GM23248 (cell line): ENCODE results near the gene MEIS2. TPM values are rescaled to one million over a fixed set of nuclear protein-coding genes. Genes with fewer than 3 reads are reported as not detected.

ENCODE experiments used
- DNase-seq: peaks from one replicate; pipeline ENCODE4 v3.0.0-alpha.2; 2015
- H2AFZ ChIP-seq: fragments of 200-600 bp; sonication (generic); 2 replicates; pipeline ENCODE4 v1.6.1; 2016; ENCODE audit warnings: antibody characterized with exemption
- H3F3A ChIP-seq: fragments of 200-600 bp; sonication (generic); 2 replicates; pipeline ENCODE4 v1.6.1; 2016; ENCODE audit warnings: mild to moderate bottlenecking, antibody characterized with exemption, mixed run types; ENCODE audit not compliant: insufficient read depth
- H3K27ac ChIP-seq: fragments of 200-600 bp; sonication (generic); 2 replicates; pipeline ENCODE4 v1.5.1; 2016; ENCODE audit warnings: mild to moderate bottlenecking
- H3K27me3 ChIP-seq: fragments of 200-600 bp; sonication (generic); replicated peaks from 2 replicates; pipeline ENCODE4 v1.6.1; 2016; ENCODE audit warnings: mild to moderate bottlenecking; ENCODE audit not compliant: insufficient read depth
- H3K36me3 ChIP-seq: fragments of 200-600 bp; sonication (generic); 2 replicates; pipeline ENCODE4 v1.6.1; 2016; ENCODE audit warnings: low read depth, mild to moderate bottlenecking
- H3K4me1 ChIP-seq: fragments of 200-600 bp; sonication (generic); 2 replicates; pipeline ENCODE4 v1.6.1; 2016; ENCODE audit warnings: mild to moderate bottlenecking; ENCODE audit not compliant: insufficient read depth
- H3K4me2 ChIP-seq: fragments of 200-600 bp; sonication (generic); one replicate; pipeline ENCODE4 v1.6.1; 2016; ENCODE audit warnings: mild to moderate bottlenecking; ENCODE audit not compliant: unreplicated experiment
- H3K4me3 ChIP-seq: fragments of 200-600 bp; sonication (generic); 2 replicates; pipeline ENCODE4 v1.5.1; 2016; ENCODE audit warnings: mild to moderate bottlenecking
- H3K79me2 ChIP-seq: fragments of 200-600 bp; sonication (generic); 2 replicates; pipeline ENCODE4 v1.6.1; 2016; ENCODE audit warnings: mild to moderate bottlenecking; ENCODE audit not compliant: insufficient read depth
- H3K9ac ChIP-seq: fragments of 200-600 bp; sonication (generic); 2 replicates; pipeline ENCODE4 v1.6.1; 2016; ENCODE audit warnings: mild to moderate bottlenecking
- H3K9me2 ChIP-seq: fragments of 200-600 bp; sonication (generic); 2 replicates; pipeline ENCODE4 v1.6.1; 2016; ENCODE audit warnings: mixed run types, mild to moderate bottlenecking, moderate library complexity; ENCODE audit not compliant: insufficient read depth
- H3K9me3 ChIP-seq: fragments of 200-600 bp; sonication (generic); one replicate; pipeline ENCODE4 v1.6.1; 2017; ENCODE audit warnings: low read depth
- H4K20me1 ChIP-seq: fragments of 200-600 bp; sonication (generic); 2 replicates; pipeline ENCODE4 v1.6.0; 2016; ENCODE audit not compliant: insufficient read depth
- EZH2 ChIP-seq: fragments of 200-600 bp; sonication (generic); IDR thresholded peaks from 2 replicates; pipeline ENCODE4 v1.6.1; 2018; ENCODE audit warnings: antibody characterized with exemption, mild to moderate bottlenecking; ENCODE audit not compliant: insufficient read depth, poor library complexity, severe bottlenecking
- EZH2phosphoT487 ChIP-seq: fragments of 200-600 bp; sonication (generic); IDR thresholded peaks from 2 replicates; pipeline ENCODE4 v1.6.1; 2018; ENCODE audit warnings: antibody characterized with exemption, moderate library complexity, mild to moderate bottlenecking, low read depth; ENCODE audit not compliant: insufficient read depth
- WGBS, 2 experiments: methylation state at CpG; one replicate each; pipeline ENCODE4 v1.1.6; 2015 to 2017; ENCODE audit warnings: low lambda C conversion rate in 2 of 2, low coverage in 1 of 2; ENCODE audit errors: missing lambda C conversion rate in 2 of 2; 5-methylcytosine and 5-hydroxymethylcytosine counted together
- in situ Hi-C: fragments of 300-500 bp; cut with MboI; formaldehyde crosslinking; loops from 2 replicates; pipeline ENCODE4 v1.15.0; 2020
- polyA plus RNA-seq: library from polyadenylated mRNA; unstranded; fragments of >200 nt; fragmentation: Nextera tagmentation; extraction: Ambion mirVana; gene quantifications from 2 replicates; pipeline ENCODE4 v1.2.1, GENCODE V29; 2016
- total RNA-seq: library from RNA; depleted of rRNA; stranded (reverse); fragments of >200 nt; shearing (Covaris generic); gene quantifications from 2 replicates; pipeline ENCODE4 v1.2.3, GENCODE V29; 2014

Gene MEIS2
- total and polyA plus RNA-seq, 2 experiments from 2014 or later: 23.7 to 24.1 TPM

- WGBS, 2 experiments: 89 to 100% methylated on average over 1 of the region's 1 CpG
- DNase-seq: peak; percentile 36
Measured at GRCh38 chr15:36954486-36954885, 145.9 kb downstream of the MEIS2 start.

GRCh38 chr15:36953346-36953745 lies 147.0 kb downstream of the MEIS2 start:
- no peaks in the 10 kb centered on the region for H3K79me2 ChIP-seq
- no peak for DNase-seq
- H3K27me3 ChIP-seq: no peaks in the 10 kb centered on the region
- H3K9me3 ChIP-seq: no peaks in the 10 kb centered on the region
- H3K4me3 ChIP-seq: no peak overlapping the region
- H3K4me2 ChIP-seq: no peak overlapping the region
- H3K4me1 ChIP-seq: peaks cover 10% of the 10 kb centered on the region
- no peaks in the 10 kb centered on the region for H3K9me2 ChIP-seq
- no peak overlapping the region for H3K27ac ChIP-seq
- in situ Hi-C loops: no loop called here
- WGBS, 2 experiments: 64 to 65% methylated on average over 3 of the region's 3 CpGs
- no peak overlapping the region for H3K9ac ChIP-seq
- 0 out of 2 replicates have a peak, but pooled peaks cover 4% of the 10 kb centered on the region for H4K20me1 ChIP-seq
- TF ChIP-seq EZH2 (no peak), EZH2phosphoT487 (no peak)
- peaks cover 10% of the 10 kb centered on the region for H3K36me3 ChIP-seq
- peaks cover 20% of the 10 kb centered on the region for H3F3A ChIP-seq
- no peak overlapping the region for H2AFZ ChIP-seq

More at GRCh38 chr15:36954486-36954885, 145.9 kb downstream of the MEIS2 start:
- Histone ChIP-seq H3K9ac (no peak overlapping the region), H3K4me1 (peaks cover 16% of the 10 kb centered on the region), H3K27me3 (no peaks in the 10 kb centered on the region), H3K9me2 (no peaks in the 10 kb centered on the region), H3K4me2 (no peak overlapping the region), H3K79me2 (no peaks in the 10 kb centered on the region), H2AFZ (no peak overlapping the region), H3K27ac (no peak overlapping the region), H4K20me1 (peaks cover 9% of the 10 kb centered on the region; the same call in 1 of the 2 replicates), H3K4me3 (no peak overlapping the region), H3K36me3 (no peaks in the 10 kb centered on the region), H3K9me3 (no peaks in the 10 kb centered on the region), H3F3A (peaks cover 23% of the 10 kb centered on the region)
- TF ChIP-seq EZH2phosphoT487 (no peak), EZH2 (no peak)
- in situ Hi-C loops: no loop called here

GRCh38 chr15:36951731-36952247 lies 148.6 kb downstream of the MEIS2 start:
- H3K27me3 ChIP-seq: no peaks in the 10 kb centered on the region
- H4K20me1 ChIP-seq: 0 out of 2 replicates have a peak, but pooled peaks cover 4% of the 10 kb centered on the region
- peaks cover 10% of the 10 kb centered on the region for H3K4me1 ChIP-seq
- H2AFZ ChIP-seq: no peak overlapping the region
- peaks cover 23% of the 10 kb centered on the region for H3K36me3 ChIP-seq
- no peak overlapping the region for H3K4me3 ChIP-seq
- no peaks in the 10 kb centered on the region for H3K9me2 ChIP-seq
- peak overlapping the region; percentile 34 for H3K4me2 ChIP-seq
- no peak for TF ChIP-seq EZH2
- 0 out of 2 replicates have a peak, but pooled peaks have one; percentile 13 for TF ChIP-seq EZH2phosphoT487
- in situ Hi-C loops: no loop called here
- H3K27ac ChIP-seq: peak overlapping the region; percentile 40
- H3K9me3 ChIP-seq: no peaks in the 10 kb centered on the region
- peaks cover 20% of the 10 kb centered on the region for H3F3A ChIP-seq
- peak; percentile 85 for DNase-seq
- H3K9ac ChIP-seq: no peak overlapping the region
- H3K79me2 ChIP-seq: no peaks in the 10 kb centered on the region
- WGBS, 2 experiments: 14 to 15% methylated on average over 6 of the region's 6 CpGs

GRCh38 chr15:36950371-36950770 lies 150.0 kb downstream of the MEIS2 start:
- no peak overlapping the region for H3K9ac ChIP-seq
- no peaks in the 10 kb centered on the region for H3K9me3 ChIP-seq
- H4K20me1 ChIP-seq: 0 out of 2 replicates have a peak, but pooled peaks cover 3% of the 10 kb centered on the region
- no peaks in the 10 kb centered on the region for H3K9me2 ChIP-seq
- TF ChIP-seq EZH2 (no peak), EZH2phosphoT487 (no peak)
- no peak overlapping the region for H3K4me2 ChIP-seq
- H3K4me1 ChIP-seq: peaks cover 10% of the 10 kb centered on the region
- H2AFZ ChIP-seq: no peak overlapping the region
- H3K27me3 ChIP-seq: no peaks in the 10 kb centered on the region
- DNase-seq: no peak
- H3F3A ChIP-seq: peaks cover 20% of the 10 kb centered on the region
- H3K27ac ChIP-seq: no peak overlapping the region
- H3K4me3 ChIP-seq: no peak overlapping the region
- in situ Hi-C loops: no loop called here
- H3K36me3 ChIP-seq: peaks cover 34% of the 10 kb centered on the region
- no peaks in the 10 kb centered on the region for H3K79me2 ChIP-seq
- 100% methylated on average over 4 of the region's 4 CpGs for WGBS, 2 experiments
